ENCODE data around the gene KTI12. TPM values are rescaled to one million over a fixed set of nuclear protein-coding genes. Genes with fewer than 3 reads are reported as not detected.

KTI12 gene
- total RNA-seq, 6 experiments from 2014 or later, result 2.9 to 7.5 (median 4.2) TPM

DNA sequence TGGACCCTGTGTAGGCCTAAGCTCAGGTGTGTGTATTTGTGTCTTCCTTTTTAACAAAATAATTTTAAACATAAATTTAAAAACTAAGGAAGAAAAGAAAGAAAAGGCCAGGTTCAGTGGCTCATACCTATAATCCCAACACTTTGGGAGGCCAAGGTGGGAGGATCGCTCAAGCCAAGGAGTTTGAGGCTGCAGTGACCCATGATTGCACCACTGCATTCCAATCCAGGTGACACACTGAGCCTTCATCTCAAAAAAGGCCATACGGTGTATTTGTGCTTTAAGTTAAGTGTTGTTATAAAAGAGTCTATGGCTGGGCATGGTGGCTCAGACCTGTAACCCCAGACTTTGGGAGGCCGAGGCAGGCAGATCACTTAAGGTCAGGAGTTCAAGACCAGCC is 51.4 kb downstream of the KTI12 start:
- Histone ChIP-seq H3K36me3 (no peaks in the 10 kb centered on the region), H3K27ac (no peak overlapping the region), H3K9me3 (no peaks in the 10 kb centered on the region), H3K4me3 (no peak overlapping the region), H3K27me3 (no peaks in the 10 kb centered on the region), H3K4me1 (no peaks in the 10 kb centered on the region)
- no peak for TF ChIP-seq POLR2A (IDR thresholded peaks at IDR 0.05)
- TF ChIP-seq, protein P1, sequence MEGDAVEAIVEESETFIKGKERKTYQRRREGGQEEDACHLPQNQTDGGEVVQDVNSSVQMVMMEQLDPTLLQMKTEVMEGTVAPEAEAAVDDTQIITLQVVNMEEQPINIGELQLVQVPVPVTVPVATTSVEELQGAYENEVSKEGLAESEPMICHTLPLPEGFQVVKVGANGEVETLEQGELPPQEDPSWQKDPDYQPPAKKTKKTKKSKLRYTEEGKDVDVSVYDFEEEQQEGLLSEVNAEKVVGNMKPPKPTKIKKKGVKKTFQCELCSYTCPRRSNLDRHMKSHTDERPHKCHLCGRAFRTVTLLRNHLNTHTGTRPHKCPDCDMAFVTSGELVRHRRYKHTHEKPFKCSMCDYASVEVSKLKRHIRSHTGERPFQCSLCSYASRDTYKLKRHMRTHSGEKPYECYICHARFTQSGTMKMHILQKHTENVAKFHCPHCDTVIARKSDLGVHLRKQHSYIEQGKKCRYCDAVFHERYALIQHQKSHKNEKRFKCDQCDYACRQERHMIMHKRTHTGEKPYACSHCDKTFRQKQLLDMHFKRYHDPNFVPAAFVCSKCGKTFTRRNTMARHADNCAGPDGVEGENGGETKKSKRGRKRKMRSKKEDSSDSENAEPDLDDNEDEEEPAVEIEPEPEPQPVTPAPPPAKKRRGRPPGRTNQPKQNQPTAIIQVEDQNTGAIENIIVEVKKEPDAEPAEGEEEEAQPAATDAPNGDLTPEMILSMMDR (IDR thresholded peaks at IDR 0.05), result no peak
- ATAC-seq (no peak), DNase-seq (no peak)
- 79% methylated on average over 3 of the region's 3 CpGs for WGBS (ENCODE audit: insufficient coverage, low coverage, low lambda C conversion rate, missing lambda C conversion rate)
- intact Hi-C loops (cut with DNase I), result no loop called here

Small RNA genes within 50 kb of the gene (small RNA-seq; reads per million reads assigned to genes)
- gene RN7SL290P, result 0 reads per million in 2 experiments

Other genes starting within 250 kb of the KTI12 start
- gene NRDC, start 155.1 kb downstream of the KTI12 start, total RNA-seq, result 10 to 100 TPM; 57.9 to 88.0 (median 84.4) TPM
- 1 to 10 TPM in 3 of 6 experiments, under 1 TPM in 3; 0.05 to 9.7 (median 4.4) TPM for gene RAB3B, start 43.1 kb downstream of the KTI12 start, total RNA-seq
- 10 to 100 TPM; 26.8 to 40.8 (median 32.0) TPM for gene TXNDC12, start 21.4 kb upstream of the KTI12 start, total RNA-seq
- 10 to 100 TPM; 11.9 to 26.2 (median 15.2) TPM for gene BTF3L4, start 22.5 kb upstream of the KTI12 start, total RNA-seq
- 10 to 100 TPM in 5 of 6 experiments, 1 to 10 TPM in 1; 9.6 to 15.6 (median 12.3) TPM for gene ZFYVE9, start 108.3 kb upstream of the KTI12 start, total RNA-seq